ENCODE data around the gene TNRC6A.

- TF ChIP-seq CTCF (conservative IDR thresholded peaks at IDR 0.05; ENCODE audit: low read depth, low read length) (no peak), EZH2 (IDR thresholded peaks at IDR 0.05; ENCODE audit: low read length, unreplicated experiment) (no peak)
These were observed 40.4 kb downstream of the TNRC6A start for GRCh38 chr16:24769806-24770205.

Measured in PC-3 (cell line).